Liver (tissue), 9 donors: ENCODE data around the gene DTNB. TPM values are rescaled to one million over a fixed set of nuclear protein-coding genes. Genes with fewer than 3 reads are reported as not detected.

Source experiments
- DNase-seq: peaks from one replicate; pipeline ENCODE4 v3.0.0-alpha.2; 2017; ENCODE audit warnings: low spot score
- H3K27ac ChIP-seq, 2 donors: one replicate each; pipeline ENCODE4 v1.7.0; 2013; ENCODE audit warnings: inconsistent platforms in 2 of 2, low read length in 2 of 2, control low read depth in 1 of 2, low read depth in 1 of 2, mild to moderate bottlenecking in 1 of 2
- H3K27me3 ChIP-seq, 4 donors: one replicate each; pipeline versions ENCODE4 v1.6.1 to v1.7.0; 2013; ENCODE audit warnings: low read length in 3 of 4, inconsistent platforms in 1 of 4, mild to moderate bottlenecking in 1 of 4, moderate library complexity in 1 of 4; ENCODE audit not compliant: control insufficient read depth in 4 of 4, insufficient read depth in 4 of 4
- H3K36me3 ChIP-seq, 4 donors: one replicate each; pipeline versions ENCODE4 v1.6.1 to v1.7.0; 2013; ENCODE audit warnings: low read length in 3 of 4, mild to moderate bottlenecking in 3 of 4, low read depth in 1 of 4, moderate library complexity in 1 of 4; ENCODE audit not compliant: control insufficient read depth in 4 of 4, insufficient read depth in 3 of 4
- H3K4me1 ChIP-seq, 4 donors: one replicate each; pipeline versions ENCODE4 v1.6.1 to v1.7.0; 2013; ENCODE audit warnings: low read length in 3 of 4, mild to moderate bottlenecking in 3 of 4, moderate library complexity in 1 of 4; ENCODE audit not compliant: control insufficient read depth in 4 of 4, insufficient read depth in 4 of 4
- H3K4me3 ChIP-seq, 3 donors: one replicate each; pipeline versions ENCODE4 v1.6.1 to v1.7.0; 2013; ENCODE audit warnings: low read length in 3 of 3, control low read depth in 1 of 3, low read depth in 1 of 3, mild to moderate bottlenecking in 1 of 3
- H3K9ac ChIP-seq, 2 donors: one replicate each; pipeline ENCODE4 v1.7.0; 2013; ENCODE audit warnings: low read length in 2 of 2, mild to moderate bottlenecking in 2 of 2, moderate library complexity in 2 of 2, control low read depth in 1 of 2, low read depth in 1 of 2
- H3K9me3 ChIP-seq, 4 donors: one replicate each; pipeline versions ENCODE4 v1.6.1 to v1.7.0; 2013; ENCODE audit warnings: low read length in 3 of 4; ENCODE audit not compliant: control insufficient read depth in 4 of 4
- ATF3 ChIP-seq: IDR thresholded peaks from 2 replicates; pipeline ENCODE4 v1.6.1; 2016; ENCODE audit warnings: antibody characterized with exemption
- CTCF ChIP-seq: fragments of 150-350 bp; IDR thresholded peaks from 2 replicates; pipeline ENCODE4 v1.5.1; 2017; ENCODE audit warnings: improper control_type of control experiment, low read depth, low read length; ENCODE audit not compliant: missing input control
- EGR1 ChIP-seq, 2 donors: IDR thresholded peaks; 2 replicates each; pipeline ENCODE4 v1.6.1; 2016 to 2018; ENCODE audit warnings: antibody characterized with exemption in 2 of 2, low read depth in 2 of 2
- FOXA1 ChIP-seq: IDR thresholded peaks from 2 replicates; pipeline ENCODE4 v1.6.1; 2016; ENCODE audit warnings: antibody characterized with exemption
- FOXA2 ChIP-seq: IDR thresholded peaks from 2 replicates; pipeline ENCODE4 v1.6.1; 2016; ENCODE audit warnings: antibody characterized with exemption
- GABPA ChIP-seq, 2 donors: IDR thresholded peaks in 1 of 2; conservative IDR thresholded peaks in 1 of 2; 2 replicates each; pipeline ENCODE4 v1.6.1; 2016; ENCODE audit warnings: antibody characterized with exemption in 2 of 2, mild to moderate bottlenecking in 1 of 2, moderate library complexity in 1 of 2
- HNF4A ChIP-seq, 2 donors: conservative IDR thresholded peaks; 2 replicates each; pipeline ENCODE4 v1.6.1; 2016; ENCODE audit warnings: antibody characterized with exemption in 2 of 2, mild to moderate bottlenecking in 2 of 2
- HNF4G ChIP-seq: IDR thresholded peaks from 2 replicates; pipeline ENCODE4 v1.6.1; 2016; ENCODE audit warnings: antibody characterized with exemption
- JUND ChIP-seq, 2 donors: IDR thresholded peaks; 2 replicates each; pipeline ENCODE4 v1.6.1; 2016; ENCODE audit warnings: antibody characterized with exemption in 2 of 2
- MAX ChIP-seq: IDR thresholded peaks from 2 replicates; pipeline ENCODE4 v1.6.1; 2016; ENCODE audit warnings: antibody characterized with exemption
- NR2F2 ChIP-seq: IDR thresholded peaks from 2 replicates; pipeline ENCODE4 v1.6.1; 2016; ENCODE audit warnings: antibody characterized with exemption
- RAD21 ChIP-seq, 2 donors: IDR thresholded peaks; 2 replicates each; pipeline ENCODE4 v1.6.1; 2016; ENCODE audit warnings: antibody characterized with exemption in 2 of 2, mild to moderate bottlenecking in 2 of 2
- REST ChIP-seq: IDR thresholded peaks from 2 replicates; pipeline ENCODE4 v1.6.1; 2016; ENCODE audit warnings: antibody characterized with exemption, mild to moderate bottlenecking
- RXRA ChIP-seq, 2 donors: IDR thresholded peaks; 2 replicates each; pipeline ENCODE4 v1.6.1; 2017 to 2018; ENCODE audit warnings: antibody characterized with exemption in 2 of 2, mild to moderate bottlenecking in 1 of 2
- SP1 ChIP-seq: IDR thresholded peaks from 2 replicates; pipeline ENCODE4 v1.6.1; 2018; ENCODE audit warnings: antibody characterized with exemption, mild to moderate bottlenecking
- TAF1 ChIP-seq: conservative IDR thresholded peaks from 2 replicates; pipeline ENCODE4 v1.6.1; 2016; ENCODE audit warnings: antibody characterized with exemption, mild to moderate bottlenecking
- YY1 ChIP-seq: IDR thresholded peaks from 2 replicates; pipeline ENCODE4 v1.6.1; 2016; ENCODE audit warnings: antibody characterized with exemption, mild to moderate bottlenecking
- ZBTB33 ChIP-seq: IDR thresholded peaks from 2 replicates; pipeline ENCODE4 v1.6.1; 2016; ENCODE audit warnings: antibody characterized with exemption
- WGBS: extraction: QIAGEN DNeasy Blood & Tissue Kit; methylation state at CpG from one replicate; pipeline ENCODE4 v1.1.7; 2013; 5-methylcytosine and 5-hydroxymethylcytosine counted together
- polyA plus RNA-seq, 2 donors: library from polyadenylated mRNA; stranded (reverse) in 1 of 2; unstranded in 1 of 2; fragments of 200-250 nt in 1 of 2; fragments of >200 nt in 1 of 2; fragmentation: Nextera tagmentation in 1 of 2; extraction: Ambion mirVana in 1 of 2; gene quantifications; one replicate each; pipeline versions ENCODE4 v1.2.1 to v1.2.3, GENCODE V29; 2013 to 2015
- total RNA-seq, 2 donors: library from RNA; depleted of rRNA; stranded (reverse); fragments of >200 nt; gene quantifications; one replicate each; pipeline ENCODE4 v1.2.3, GENCODE V29; 2014
- donor health status: healthy.
- donor health status: healthy.
- donor health status: healthy.
- donor health status: healthy.
- donor health status: healthy.

DTNB gene
- total and polyA plus RNA-seq, 4 donors, result 3.3 to 10.5 (median 6.4) TPM

- TF ChIP-seq YY1 (no peak), RAD21 (IDR thresholded peaks at IDR 0.05) (no peak), EGR1 (IDR thresholded peaks at IDR 0.05; ENCODE audit: low read depth in 2 of 2) (no peak), FOXA1 (no peak), TAF1 (no peak), RXRA (IDR thresholded peaks at IDR 0.05) (no peak), HNF4A (conservative IDR thresholded peaks at IDR 0.05) (no peak), HNF4G (no peak), NR2F2 (no peak), ZBTB33 (no peak), REST (no peak), SP1 (no peak)
- Histone ChIP-seq H3K4me3 (no peak overlapping the region), H3K4me1 (peaks cover 0 to 4% (median 3%) of the 10 kb centered on the region in 4 donors), H3K27me3 (no peaks in the 10 kb centered on the region), H3K9me3 (no peaks in the 10 kb centered on the region), H3K36me3 (peaks cover 0 to 2% (median 0%) of the 10 kb centered on the region in 4 donors), H3K9ac (no peak overlapping the region), H3K27ac (no peak overlapping the region)
- WGBS, result 70% methylated on average over 3 of the region's 3 CpGs
- DNase-seq, result no peak
Observed at GRCh38 chr2:25490217-25490616, 183.2 kb downstream of the DTNB start.

- Histone ChIP-seq H3K9ac (no peak overlapping the region), H3K36me3 (peaks cover 0 to 2% (median 0%) of the 10 kb centered on the region in 4 donors), H3K4me3 (no peak overlapping the region), H3K27ac (no peak overlapping the region), H3K9me3 (no peaks in the 10 kb centered on the region), H3K27me3 (no peaks in the 10 kb centered on the region), H3K4me1 (peaks cover 0 to 4% (median 3%) of the 10 kb centered on the region in 4 donors)
- TF ChIP-seq FOXA1, result no peak
- TF ChIP-seq NR2F2, result no peak
- no peak for TF ChIP-seq CTCF
- TF ChIP-seq HNF4A (conservative IDR thresholded peaks at IDR 0.05), result no peak
- no peak for TF ChIP-seq EGR1 (IDR thresholded peaks at IDR 0.05; ENCODE audit: low read depth in 2 of 2)
- TF ChIP-seq REST, result no peak
- TF ChIP-seq YY1, result no peak
- no peak for TF ChIP-seq ATF3
- no peak for TF ChIP-seq SP1
- TF ChIP-seq FOXA2, result no peak
- TF ChIP-seq MAX, result no peak
- no peak for TF ChIP-seq ZBTB33
- no peak for TF ChIP-seq GABPA (IDR thresholded peaks at IDR 0.05 in 1 of 2, conservative IDR thresholded peaks at IDR 0.05 in 1 of 2)
- TF ChIP-seq RXRA (IDR thresholded peaks at IDR 0.05), result no peak
- TF ChIP-seq HNF4G, result no peak
- no peak for TF ChIP-seq TAF1
- no peak for TF ChIP-seq RAD21 (IDR thresholded peaks at IDR 0.05)
- TF ChIP-seq JUND (IDR thresholded peaks at IDR 0.05), result no peak
- 95% methylated on average over 1 of the region's 1 CpG for WGBS
- no peak for DNase-seq
Observed at GRCh38 chr2:25489631-25490030, 183.7 kb downstream of the DTNB start.
